HG02943 (cell line): Measurements from ENCODE around the gene AGO3.
"Not testable (repeated sequence)": the region's sequence is repeated elsewhere in the genome, so short reads cannot be mapped to it uniquely, and the experiment has no call there.

Experiments
- ATAC-seq: cut with Tn5 transposase; IDR thresholded peaks from one replicate; pipeline ENCODE4 v1.9.1; 2021; ENCODE audit warnings: mild to moderate bottlenecking, low read depth, moderate library complexity; ENCODE audit not compliant: unreplicated experiment

Gene AGO3

DNA sequence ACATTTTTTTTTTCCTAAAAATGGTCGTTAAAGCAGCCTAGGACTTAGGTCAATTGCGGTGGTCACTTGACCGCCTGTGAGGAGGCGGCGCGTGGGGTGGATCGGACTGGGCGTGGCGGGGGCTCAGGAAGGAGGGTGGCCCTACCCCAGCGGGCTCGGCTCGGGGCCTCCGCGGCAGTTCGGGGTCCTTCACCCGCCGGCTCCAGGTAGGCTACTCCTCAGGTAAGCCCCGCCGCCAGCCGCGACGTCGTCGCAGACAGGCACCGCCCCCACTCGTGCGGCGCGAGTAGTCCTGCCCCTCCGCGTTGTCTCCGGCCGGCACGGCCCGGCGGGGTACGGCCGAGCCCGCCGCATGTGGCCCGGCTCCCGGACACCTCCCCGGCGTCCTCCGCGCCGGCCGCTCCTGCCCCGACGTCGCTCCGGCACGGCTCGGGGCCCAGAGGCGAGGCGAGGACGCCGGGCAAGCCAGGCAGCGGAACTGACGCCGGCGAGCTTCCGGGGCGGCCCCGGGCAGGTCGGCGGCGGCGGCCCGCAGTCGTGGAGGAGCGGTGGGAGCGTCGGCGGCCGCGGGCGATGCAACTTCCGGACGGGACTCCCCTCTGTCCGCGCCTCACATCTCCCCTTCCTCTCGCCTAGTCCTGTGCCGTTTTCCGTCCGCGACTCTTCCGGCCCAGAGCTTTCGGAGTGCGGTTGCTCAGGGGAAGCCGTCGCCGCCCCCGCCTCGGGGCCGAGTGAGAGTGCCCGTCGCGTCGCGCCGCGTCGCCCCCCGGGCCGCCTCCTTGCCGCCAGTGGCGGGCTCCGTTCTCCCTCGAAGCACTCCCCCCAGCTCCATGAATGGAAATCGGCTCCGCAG, at the start of gene AGO3:
Gene AGO3 (plus strand): TSS at position 513 of the 853 bp plus-strand sequence. CDS start 322 bp downstream, at position 835.
- ATAC-seq, result peak; percentile 63

DNA sequence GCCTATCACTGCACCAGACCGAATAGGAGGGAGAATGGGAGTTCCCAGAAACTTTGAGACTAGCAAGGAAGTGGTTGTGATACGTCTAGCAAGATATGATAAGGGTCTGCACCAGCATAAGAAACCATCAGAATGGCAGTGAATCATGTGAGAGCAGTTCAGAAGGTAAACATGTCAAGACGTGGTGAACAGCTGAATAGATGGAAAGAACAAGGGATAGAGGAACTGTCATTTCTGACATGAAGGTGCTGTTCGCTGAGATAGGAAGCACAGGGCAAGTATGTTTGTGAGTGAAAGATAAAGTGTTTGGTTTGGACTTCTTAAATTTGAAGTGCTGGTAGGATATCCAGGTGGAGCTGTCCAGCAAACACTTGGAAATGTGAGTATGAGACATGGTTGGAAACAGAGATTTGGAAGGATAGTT, 49.0 kb upstream of the AGO3 start:
- ATAC-seq, result no peak

DNA sequence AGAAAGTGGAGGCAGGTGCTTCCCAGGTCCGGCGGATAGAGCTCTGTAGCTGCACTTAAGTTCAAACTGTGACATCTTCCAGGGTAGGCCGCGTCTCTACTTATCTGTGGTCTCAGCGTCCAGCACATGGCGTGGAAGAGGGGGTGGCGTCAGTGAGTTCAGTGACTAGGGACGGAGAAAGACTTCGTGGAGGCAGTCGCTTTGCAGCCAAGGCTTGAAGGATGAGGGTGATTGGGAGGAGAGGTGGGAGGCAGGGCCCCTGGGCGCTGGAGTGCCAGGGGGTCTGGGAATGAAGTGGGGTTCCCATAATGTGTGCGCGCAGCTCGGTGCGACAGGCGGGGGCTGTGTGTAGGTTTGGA, 48.3 kb upstream of the AGO3 start:
- ATAC-seq, result no peak

DNA sequence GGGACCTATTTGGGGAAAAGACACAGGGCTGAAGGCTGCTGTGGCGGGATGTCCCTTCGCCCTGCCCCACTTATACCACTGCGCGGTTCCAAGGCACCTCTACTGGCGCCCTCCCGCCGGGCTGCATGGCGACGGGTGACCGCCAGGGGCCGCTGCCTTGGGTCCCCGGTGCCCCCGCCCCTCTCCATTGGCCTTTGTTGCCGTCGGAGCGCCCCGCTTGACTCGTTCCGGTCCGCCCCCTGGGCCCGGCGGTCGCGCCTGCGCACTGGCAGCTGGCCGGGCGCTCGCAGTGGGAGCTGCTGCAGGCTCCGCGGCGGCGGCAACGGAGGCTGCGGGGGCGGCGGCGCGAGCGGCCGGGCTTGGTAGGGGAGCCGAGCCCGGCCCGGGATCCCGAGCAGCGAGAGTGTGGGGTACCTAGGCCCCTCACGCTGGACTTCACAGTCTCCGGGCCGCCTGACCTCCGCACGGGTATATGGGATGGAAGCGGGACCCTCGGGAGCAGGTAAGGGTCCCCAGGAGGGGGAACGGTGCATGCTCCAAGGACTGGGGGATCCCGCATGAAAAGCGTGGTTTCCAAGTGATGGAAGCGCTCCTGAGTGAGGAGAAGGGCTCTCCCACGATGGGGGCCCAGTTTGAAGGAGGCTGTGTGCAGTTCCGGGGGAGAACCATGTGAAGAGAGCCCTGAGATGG, 47.8 kb upstream of the AGO3 start, which contains the start of gene AGO1:
Gene AGO1 (plus strand): TSS at position 265 of the 690 bp plus-strand sequence. CDS start 213 bp downstream, at position 478.
- peak; percentile 81 for ATAC-seq

DNA sequence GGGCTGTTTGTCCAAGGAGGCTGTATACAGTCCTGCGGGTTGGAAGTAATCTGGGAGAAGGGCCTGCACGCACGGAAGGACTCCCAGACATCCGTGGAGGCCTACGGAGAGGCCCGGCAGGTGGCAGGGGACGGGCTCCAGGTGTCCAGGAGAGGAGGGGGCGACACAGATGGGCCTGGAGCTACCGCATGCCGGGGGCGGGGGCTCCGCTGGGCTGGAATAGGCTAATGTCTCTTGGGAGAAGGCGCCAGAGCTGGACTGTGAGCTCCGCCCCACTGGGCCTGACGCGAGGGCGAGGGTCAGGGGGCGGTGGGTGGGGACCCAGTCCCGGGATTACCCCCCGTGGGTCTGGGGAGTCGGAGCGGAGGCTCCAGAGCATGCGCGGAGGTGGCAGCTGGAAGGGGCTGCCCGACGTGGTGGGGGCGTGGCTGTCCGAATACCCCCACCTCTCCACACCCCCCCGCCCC, 47.2 kb upstream of the AGO3 start:
- peak; percentile 14 for ATAC-seq

DNA sequence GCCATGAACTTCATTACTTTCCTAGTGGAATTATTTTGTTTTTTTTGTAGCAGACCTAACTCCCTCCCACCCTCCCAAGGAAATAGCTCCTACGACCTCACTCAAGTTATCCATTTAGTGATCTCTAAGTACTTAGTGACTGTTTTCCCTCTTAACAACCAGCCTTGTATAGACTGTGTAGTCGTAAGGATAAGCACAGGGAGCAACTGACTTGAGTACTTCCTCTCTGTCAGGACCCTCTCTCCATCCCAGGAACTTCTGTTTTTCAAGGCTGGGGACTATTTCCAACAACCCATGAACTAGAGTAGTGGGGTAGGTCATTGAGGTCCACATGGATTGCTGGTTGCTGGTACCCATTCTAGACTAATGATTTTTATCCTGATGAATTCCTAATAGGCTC, 46.0 kb upstream of the AGO3 start:
- no peak for ATAC-seq

DNA sequence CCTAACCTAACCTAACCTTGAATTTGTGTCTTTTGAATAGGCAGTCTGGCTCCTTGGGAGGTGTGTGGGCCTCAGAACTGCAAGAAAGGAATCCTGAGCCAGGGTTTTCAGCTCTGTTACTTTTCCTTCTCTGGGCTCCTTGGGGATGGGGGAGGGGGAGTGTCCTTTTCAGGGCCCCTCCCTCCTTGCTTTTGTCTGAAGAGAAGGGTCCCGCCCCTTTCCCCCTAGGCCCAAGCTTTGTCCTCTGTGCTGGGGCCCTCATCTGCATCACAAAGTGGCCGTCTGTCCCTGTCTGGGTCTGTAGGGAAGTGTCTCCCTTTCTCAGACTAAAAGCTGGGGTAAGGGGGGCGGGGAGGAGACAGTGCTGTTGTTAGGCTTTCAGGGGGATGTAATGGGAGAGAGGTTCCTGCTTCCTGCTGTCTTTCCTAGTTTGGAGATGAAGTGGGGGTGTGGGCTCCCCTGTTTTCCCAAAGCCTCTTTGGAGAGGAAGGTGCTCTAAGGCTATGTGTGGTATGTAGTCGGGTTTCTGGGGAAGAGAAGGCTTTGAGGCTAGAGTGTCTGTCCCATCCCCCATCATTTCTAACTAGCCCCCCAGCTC, 44.8 kb upstream of the AGO3 start:
- ATAC-seq, result no peak

DNA sequence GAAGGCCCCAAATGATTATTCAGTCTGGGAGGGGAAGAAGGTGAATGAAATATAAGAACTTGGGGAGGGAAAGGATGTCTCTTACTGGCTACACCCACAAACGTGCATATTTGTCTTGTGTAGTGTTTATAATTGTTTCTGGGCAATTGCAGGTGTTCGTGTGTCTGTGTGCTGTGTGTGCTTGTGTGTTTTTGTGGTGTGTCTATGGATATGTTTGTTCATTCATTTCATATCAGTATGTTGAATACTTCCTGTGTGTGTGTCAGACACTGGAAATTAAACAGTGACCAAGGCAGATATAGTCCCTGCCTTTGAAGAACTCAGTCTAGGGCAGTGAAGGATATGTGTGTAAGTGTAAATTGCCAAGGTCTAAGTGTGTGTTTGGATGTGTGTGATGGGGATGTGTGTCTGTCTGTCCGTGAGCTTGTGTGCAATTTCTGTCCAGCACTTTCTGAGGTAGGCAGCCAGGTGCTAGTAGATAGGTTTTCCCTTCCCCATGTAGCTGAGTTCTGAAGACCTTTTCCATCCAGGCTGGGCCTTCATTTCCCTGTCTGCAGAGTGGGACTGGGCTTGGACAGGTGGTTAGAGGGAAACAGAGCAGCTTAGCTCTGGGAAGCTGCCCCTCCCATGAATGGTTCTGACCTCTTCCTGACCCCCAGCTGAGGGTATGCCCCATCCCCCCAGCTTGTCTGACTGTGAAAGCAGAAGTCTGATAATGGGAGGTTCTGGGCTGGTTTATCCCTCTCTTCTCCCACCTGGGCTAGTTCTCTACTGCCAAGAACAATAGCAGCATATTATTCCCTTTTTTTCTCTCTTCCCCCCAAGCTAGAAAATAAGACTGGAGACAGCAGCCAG, 44.1 kb upstream of the AGO3 start:
- ATAC-seq, result no peak

DNA sequence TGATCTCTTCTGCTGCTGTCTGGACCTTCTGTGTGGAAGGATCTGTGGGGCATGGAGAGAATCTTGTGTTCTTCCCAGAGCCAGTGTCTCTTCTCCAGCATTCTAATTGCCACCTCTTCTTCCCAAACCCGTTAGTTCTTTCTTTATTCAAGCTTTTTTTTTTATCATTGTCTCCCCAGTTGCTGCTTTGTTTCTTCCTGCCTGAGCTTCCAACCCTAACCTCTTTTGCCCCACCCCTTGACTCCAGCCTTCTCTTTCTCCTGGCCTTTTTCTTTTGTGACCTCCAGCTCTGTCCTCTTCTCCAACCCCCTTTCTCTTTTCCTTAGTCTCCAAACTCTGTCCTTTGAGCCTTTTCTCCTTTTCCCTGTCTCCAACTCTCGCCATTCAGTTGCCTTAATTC, 43.4 kb upstream of the AGO3 start:
- ATAC-seq, result no peak

DNA sequence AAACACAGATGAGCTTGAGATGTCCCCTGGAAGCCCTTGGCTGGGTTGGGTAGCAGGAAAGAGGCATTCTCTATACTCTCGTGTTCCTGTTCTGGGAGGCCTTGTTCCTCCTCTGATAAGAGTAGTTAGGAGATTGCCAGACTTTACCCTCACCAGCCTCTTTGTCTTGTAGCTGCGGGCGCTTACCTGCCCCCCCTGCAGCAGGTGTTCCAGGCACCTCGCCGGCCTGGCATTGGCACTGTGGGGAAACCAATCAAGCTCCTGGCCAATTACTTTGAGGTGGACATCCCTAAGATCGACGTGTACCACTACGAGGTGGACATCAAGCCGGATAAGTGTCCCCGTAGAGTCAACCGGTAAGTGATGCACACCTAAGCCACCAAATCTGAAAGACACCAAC, 42.6 kb upstream of the AGO3 start:
- ATAC-seq, result no peak

DNA sequence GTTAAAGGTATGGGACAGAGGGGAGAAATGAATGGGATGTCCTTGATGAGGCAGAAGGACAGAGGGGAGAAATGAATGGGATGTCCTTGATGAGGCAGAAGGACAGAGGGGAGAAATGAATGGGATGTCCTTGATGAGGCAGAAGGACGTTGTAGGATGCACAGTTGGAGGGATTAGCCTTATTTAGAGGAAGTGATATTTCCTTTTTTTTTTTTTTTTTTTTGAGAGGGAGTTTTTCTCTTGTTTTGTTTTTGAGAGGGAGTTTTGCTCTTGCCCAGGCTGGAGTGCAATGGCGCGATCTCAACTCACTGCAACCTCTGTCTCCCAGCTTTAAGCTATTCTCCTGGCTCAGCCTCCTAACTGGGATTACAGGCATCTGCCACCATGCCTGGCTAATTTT, 41.9 kb upstream of the AGO3 start:
- not testable (repeated sequence) for ATAC-seq

DNA sequence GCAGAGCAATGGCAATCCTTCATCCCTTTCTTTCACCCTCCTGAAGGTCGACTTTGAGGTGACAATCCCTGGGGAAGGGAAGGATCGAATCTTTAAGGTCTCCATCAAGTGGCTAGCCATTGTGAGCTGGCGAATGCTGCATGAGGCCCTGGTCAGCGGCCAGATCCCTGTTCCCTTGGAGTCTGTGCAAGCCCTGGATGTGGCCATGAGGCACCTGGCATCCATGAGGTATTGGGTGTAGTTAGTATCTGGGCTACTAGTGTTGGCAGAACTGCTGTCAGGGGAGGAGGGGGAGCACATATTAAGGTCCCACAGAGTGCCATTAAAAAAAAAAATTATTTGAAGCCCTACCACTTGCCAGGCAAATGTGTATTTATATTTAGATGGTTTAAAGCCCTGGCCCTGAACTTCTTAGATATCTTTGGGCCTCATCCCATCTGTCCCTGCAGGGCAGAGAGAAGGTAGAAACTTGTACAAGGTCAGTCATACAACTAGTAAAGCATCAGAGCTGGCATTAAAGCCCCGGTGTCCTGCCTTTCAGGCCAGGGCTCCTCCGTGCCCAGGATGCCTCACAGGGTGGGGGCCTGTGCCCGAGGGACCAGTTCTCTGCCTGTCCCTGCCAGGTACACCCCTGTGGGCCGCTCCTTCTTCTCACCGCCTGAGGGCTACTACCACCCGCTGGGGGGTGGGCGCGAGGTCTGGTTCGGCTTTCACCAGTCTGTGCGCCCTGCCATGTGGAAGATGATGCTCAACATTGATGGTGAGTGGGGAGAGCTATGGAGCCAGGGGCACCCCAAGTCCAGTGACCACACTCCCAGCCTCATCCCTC, 37.6 kb upstream of the AGO3 start:
- ATAC-seq, result no peak

DNA sequence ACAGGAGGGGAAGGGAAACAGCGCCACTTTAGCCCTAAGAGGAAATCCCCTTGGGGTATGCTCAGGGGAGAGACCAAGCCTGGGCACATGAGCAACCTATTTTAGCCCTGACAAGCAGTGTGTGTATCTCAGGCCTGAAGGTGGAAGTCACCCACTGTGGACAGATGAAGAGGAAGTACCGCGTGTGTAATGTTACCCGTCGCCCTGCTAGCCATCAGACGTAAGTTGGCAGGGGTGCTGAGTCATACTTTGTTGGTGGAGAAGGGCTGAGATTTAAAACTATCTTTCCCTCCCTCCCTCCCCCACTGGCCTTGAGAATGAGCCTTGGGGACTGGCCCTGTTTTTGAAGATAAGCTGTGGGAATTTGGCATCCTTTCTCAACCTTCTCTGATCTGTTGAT, 36.7 kb upstream of the AGO3 start:
- no peak for ATAC-seq

DNA sequence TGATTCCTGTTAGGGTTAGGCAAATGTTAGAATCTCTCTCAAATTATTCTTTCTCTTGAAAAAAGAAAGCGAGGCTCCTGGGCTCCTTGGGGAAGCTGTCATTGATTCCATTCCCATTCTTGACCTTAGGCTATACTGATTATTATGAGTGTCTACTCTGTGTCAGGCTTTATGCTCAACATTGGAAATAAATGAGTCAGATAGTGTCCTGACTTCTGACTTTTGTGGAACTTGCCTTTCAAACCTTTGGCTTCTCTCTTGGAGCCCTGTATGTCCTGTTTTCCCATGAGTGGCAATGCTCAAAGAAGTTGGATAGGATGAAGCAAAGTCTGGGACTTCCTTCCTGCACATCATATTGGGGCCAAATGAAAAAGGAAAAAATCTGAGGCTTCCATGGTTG, 36.2 kb upstream of the AGO3 start:
- no peak for ATAC-seq

DNA sequence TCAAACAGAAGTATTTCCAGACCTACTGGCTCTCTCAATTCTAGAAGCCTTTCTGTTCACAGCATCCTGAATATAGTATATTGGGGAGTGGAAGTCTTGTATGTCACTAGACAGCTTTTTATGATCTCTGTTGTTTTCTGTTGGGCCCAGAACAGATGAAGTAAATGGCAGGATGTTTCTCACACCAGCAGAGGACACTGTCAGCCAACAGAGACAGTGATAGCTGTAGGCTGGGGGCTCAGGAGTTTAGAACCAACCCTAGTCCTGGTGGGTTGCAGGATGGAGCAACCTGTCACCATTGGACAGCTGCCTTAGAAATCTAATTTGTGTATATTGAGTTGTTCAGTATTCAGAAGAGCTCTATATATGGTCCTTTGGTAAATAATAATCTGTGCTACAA, 31.0 kb upstream of the AGO3 start:
- no peak for ATAC-seq

DNA sequence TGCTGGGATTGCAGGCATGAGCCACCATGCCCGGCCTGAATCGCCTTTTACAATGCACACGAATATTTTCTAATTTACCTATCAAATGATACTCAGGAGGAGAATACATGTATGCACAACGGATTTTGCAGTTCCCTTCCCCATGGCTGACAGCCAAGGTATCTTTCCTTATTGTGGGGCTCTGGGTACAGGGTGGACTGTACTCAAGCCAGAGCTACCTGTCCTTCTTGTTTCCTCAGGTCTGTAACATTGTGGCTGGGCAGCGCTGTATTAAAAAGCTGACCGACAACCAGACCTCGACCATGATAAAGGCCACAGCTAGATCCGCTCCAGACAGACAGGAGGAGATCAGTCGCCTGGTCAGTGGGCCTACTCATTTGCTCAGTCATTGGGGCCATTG, 29.7 kb upstream of the AGO3 start:
- no peak for ATAC-seq

DNA sequence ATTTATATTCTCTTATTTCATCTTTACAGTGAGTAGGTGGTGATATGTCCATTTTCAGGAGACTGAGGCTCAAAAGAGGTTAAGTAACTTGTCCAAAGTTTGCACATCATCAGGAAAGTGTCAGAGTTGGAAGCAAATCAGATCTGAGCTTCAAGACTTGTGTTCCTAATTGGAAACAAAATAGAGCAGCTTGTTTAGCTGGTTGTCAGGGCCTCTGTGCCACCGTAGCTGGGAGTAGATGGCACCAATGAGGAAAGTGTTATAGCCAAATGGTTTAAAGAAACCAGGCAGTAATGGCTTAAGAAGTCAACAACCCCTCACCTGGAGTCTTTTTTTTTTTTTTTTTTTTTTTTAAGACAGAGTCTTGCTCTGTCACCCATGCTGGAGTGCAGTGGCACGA, 28.2 kb upstream of the AGO3 start:
- ATAC-seq, result no peak

DNA sequence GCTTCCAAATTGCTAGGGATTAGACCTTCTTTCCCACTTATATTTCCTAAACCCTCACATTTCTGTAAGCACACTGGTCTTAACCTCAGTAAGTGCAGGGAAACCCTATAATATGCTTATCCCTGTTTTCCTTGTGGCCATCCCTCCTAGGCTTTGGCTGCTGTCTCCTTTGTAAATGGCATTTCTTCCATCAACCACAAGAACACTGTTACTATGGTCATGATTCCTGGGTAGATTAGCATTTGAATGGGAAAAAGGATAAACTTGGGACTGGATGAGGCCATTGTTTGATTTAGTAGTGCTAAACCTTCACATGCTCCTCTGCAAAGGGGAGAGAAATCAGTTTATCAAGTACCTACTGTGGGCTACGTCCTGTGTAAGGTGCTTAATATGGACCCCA, 16.2 kb upstream of the AGO3 start:
- no peak for ATAC-seq

DNA sequence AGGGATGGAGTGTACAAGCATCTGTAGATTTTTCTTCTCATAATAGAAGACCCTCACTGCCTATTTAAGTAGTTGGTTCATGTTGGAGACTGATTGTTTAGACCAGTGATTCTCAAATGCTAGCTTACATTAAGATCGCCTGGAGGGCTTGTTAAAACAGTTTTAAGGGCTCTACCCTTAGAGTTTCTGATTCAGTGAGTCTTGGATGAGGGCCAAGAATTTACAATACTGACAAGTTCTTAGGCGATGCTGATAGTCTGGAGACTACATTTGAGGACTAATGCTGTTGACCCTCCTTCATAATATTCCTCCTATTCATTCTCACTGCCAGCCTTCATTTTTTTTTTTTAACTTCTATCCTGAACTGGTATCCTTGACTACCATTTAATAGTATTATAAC, 15.2 kb upstream of the AGO3 start:
- ATAC-seq, result no peak

DNA sequence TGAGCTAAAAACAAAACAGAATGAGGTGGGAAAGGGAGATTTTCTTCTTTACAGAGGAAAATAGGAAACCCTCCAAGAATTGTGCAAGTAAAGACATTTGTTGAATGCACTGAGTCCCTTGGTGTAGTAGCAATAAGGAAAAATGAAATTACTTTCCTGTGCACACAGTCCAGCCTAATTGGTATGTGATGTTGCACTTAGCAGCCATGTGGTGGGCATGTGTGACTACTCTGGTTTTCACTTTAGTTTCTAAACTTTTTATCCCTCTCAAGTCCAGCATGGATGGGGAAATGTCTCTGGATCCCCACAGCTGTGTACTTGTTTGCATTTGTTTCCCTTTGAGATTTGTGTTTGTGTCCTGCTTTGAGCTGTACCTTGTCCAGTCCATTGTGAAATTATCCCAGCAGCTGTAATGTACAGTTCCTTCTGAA, 7.1 kb upstream of the AGO3 start:
- ATAC-seq, result no peak
